ENCODE data around the gene RFX4.
A peak's percentile ranks its signal among the peaks of the same experiment; 100 is the strongest.

RFX4 gene

DNA sequence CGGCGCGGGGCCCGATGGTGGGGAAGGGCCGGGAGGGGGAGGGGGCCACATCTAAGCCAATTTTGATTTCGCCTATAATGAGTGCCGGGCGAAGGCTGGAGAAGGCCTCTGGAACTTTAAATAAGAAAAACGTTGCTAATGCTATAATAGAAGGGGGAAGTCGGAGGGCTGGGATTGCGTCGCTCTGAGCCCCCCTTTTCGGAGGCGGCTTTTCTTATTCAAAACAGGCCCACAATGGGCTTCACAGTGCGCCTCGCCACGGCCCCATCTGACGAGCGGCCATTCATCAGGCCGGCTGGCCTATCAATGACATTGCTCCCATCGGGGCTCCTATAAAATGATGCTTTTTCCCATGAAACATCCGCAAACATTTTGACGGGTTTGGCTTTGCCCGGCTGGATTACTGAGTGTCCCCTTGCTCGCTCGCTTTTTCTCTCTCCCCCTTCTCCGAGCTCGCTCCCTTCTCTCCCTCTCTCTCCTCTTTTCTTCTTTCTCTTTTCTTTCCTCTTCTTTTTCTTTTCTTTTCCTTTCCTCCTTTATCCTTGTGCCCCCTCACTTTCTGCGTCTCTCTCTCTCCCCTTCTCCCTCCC, at the start of gene RFX4:
Gene RFX4, plus strand, starts transcription at position 364 of the 590 bp plus-strand sequence. CDS start 317 bp downstream, outside the sequence.
- no peak for DNase-seq (ENCODE audit: low read depth)

DNA sequence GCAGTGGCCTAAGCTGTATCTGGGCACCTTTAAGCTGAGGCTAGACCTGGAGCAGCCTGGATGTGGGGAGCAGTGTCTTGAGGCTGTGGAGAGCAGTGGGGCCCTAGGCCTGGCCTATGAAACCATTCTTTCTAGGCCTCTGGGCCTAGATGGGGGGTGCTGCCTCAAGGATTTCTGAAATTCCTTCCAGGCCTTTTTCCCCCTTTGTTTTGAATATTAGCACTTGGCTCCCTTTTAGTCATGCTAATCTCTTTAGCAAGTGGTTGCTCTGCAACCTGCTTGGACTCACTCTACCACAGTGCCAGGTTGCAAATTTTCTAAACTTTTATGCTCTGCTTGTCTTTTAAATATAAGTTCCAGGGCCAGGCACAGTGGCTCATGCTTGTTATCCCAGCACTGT, 41.6 kb upstream of the RFX4 start:
- DNase-seq (ENCODE audit: low read depth), result no peak

DNA sequence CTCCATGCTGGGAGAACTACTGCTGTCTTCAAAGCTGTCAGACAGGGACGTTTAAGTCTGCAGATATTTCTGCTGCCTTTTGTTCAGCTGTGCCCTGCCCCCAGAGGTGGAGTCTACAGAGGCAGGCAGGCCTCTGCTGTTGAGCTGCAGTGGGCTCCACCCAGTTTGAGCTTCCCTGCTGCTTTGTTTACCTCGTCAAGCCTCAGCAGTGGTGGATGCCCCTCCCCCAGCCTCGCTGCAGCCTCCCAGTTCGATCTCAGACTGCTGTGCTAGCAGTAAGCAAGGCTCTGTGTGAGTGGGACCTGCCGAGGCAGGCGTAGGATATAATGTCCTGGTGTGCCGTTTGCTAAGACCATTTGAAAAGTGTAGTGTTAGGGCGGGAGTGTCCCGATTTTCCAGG, 31.4 kb upstream of the RFX4 start:
- no peak for DNase-seq (ENCODE audit: low read depth)

- no peak for DNase-seq (ENCODE audit: low read depth)
Measured at GRCh38 chr12:106552228-106552627, 30.6 kb upstream of the RFX4 start.

- DNase-seq (ENCODE audit: low read depth), result no peak
Measured at GRCh38 chr12:106564678-106565329, 18.0 kb upstream of the RFX4 start.

DNA sequence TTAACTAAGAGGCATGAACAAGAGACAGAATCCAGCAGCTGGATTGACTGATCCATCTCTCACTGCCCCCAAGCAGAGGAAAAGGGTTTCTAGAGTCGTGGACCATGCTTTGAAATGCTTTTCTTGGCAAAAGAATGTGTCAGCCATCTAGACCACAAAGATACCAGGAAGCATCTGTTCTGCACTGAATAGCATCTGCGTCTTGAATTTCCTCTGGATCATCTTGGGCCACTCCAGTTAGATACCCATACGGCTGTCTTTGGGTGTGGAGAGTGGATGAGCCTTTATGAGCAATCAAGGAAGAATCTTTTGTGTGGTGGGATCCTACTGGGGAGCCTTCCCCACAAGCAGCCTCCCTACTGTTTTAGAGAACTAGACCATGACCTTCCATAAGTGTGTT, 16.0 kb upstream of the RFX4 start:
- no peak for DNase-seq (ENCODE audit: low read depth)

- DNase-seq (ENCODE audit: low read depth), result no peak
Measured at GRCh38 chr12:106573239-106573638, 9.6 kb upstream of the RFX4 start.

DNA sequence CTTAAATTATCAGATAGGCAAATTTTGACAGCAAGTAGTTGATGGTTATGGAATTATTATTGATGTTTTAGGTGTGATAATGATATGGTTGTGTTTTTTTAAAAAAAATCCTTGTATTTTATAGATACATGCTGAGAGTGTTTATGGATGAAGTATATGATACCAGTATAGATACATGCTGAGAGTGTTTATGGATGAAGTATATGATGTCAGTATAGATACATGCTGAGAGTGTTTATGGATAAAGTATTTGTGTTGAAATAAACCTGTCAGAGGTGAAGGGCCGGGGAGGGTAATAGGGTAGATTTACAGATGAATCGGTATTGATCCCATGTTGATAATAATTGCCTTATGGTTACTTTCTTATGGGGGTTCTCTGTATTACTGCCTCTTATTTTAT, 6.0 kb upstream of the RFX4 start:
- DNase-seq (ENCODE audit: low read depth), result no peak

DNA sequence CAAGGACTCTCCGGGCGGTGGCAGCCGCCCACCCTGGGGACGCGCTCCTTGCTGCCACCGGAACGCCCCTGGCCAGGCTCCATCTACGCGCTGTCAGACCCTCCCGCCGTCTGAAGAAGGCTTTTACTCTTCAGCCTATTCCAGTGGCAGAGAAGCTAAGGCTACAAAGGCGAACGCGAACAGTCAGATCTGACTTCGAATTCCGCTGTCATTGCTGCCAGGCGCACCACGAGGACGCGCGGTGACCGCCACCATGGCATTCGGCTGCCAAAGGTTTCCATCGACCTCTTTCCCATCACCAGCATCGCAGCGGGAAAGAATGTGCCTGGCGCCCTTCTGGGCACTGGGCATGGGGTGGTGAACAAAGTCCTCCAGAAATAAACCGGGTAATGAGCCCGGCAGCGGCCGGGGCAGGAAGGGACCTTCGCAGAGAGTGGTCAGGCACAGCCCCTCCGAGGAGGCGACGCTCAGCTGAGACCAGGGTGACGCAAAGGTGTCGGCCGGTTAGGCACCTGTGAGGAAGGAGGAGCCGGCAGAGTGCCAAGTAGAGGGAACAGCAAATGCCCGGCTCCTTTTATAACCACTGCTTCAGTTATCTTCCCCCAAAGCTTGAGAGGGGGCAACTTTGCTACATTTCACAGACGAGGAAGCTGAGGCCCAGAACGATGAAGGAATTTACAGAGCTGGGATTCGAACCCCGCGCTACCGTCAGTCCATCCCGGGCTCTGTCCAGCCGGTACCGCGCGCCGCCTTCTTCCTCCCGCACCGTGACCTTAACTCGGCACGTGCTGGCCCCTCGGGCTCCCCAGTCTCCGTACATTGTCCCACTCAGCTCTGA, 1.9 kb upstream of the RFX4 start:
- DNase-seq (ENCODE audit: low read depth), result no peak

- DNase-seq (ENCODE audit: low read depth), result no peak
Measured at GRCh38 chr12:106581543-106582248, 1.1 kb upstream of the RFX4 start.

GRCh38 chr12:106582249-106582591, 584 bp upstream of the RFX4 start:
- no peak for DNase-seq (ENCODE audit: low read depth)

- DNase-seq (ENCODE audit: low read depth), result no peak
Measured at GRCh38 chr12:106583242-106584103, 669 bp downstream of the RFX4 start.

- no peak for DNase-seq (ENCODE audit: low read depth)
Measured at GRCh38 chr12:106584104-106585064, 1.6 kb downstream of the RFX4 start.

DNA sequence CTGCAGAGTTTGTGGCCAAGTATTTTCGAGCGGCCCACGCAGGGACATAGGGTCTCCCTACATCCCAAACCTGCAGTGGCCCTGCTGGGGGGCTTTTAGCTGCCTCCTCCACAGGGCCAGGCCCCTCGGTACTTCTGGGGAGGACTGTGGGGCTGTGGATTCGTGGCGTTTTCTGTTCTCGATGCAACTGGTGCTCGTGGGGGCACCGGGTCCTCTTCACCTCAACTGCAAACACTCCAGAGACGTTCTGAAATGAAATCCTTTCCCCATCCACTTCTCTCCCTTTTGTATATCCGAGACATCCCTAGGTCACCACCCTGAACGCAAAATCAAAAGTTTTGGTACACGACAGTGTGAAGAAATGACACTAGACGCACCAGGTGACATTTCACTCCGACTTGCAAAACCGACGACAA, 2.3 kb downstream of the RFX4 start:
- DNase-seq (ENCODE audit: low read depth), result no peak

- DNase-seq (ENCODE audit: low read depth), result peak; percentile 20
Measured at GRCh38 chr12:106585521-106586277, 2.9 kb downstream of the RFX4 start.

GRCh38 chr12:106586278-106586802, 3.5 kb downstream of the RFX4 start:
- no peak for DNase-seq (ENCODE audit: low read depth)

DNA sequence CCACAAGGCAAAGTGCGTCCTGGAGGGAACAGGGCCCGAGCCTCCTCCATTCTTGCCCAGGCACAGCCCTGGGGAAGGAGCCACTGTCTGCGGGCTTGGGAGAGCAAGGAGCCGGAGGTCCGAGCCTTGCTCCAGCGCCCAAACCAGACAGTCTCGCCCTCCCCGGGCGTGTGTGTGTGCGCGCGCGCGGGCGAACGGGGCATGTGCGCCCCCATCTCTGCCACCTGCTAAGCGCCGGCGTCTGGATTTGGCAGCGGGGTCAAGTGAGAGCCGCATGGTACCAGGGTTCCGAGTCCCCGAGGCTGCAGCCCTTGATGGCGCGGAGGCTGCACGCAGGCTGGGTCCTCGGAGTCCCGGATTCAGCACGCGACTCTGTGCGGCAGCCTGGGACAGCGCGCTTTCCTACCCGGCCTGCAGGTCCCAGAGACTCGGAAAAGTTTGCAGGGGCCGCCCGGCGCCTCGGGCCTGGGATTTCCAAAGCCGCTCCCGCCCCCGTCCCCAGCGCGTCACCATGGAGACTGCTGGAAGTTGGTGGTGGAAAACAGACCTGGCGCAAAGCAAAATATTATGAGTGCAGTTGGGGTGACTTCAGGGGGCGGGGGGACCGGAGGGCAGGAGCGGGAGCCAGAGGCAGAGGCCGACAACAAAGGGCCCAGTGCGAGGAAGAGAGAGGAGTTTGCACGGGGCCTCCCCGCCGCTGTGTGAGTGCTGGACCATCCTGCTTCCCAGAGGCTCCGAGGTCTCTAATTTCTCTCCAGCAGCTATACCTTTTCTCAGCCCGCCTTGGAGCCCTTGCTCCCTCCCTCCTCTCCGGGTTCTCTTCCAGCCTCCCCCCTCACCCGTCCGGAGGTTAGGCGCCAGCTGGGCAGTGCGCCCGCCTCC, 4.2 kb downstream of the RFX4 start:
- DNase-seq (ENCODE audit: low read depth), result no peak

DNA sequence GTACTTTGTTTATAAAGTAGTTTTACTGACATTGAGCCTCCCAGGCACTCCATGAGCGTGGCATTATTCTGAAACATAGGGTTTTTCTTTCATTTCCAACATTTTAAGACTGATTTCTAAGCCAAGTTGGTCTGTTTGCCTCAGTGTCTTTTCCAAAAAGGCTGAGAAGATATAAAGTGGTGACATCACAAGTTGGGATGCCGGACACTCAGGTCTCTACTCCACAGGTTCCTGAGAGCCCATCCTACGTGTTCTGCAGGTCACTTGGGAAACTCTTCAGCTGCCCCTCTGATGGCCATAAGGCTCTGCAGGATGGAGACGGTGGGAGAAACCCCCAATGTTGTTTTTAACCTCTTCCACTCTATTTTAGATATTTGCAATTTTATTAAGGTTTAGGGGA, 6.0 kb downstream of the RFX4 start:
- DNase-seq (ENCODE audit: low read depth), result no peak

Data from activated T-cell treated with anti-CD3 and anti-CD28 coated beads for 48 hours (primary cell).